HG03060 (cell line): ENCODE measurements around the gene MARCHF10.
"Not testable (repeated sequence)": the region's sequence is repeated elsewhere in the genome, so short reads cannot be mapped to it uniquely, and the experiment has no call there.

Source experiments
- ATAC-seq: cut with Tn5 transposase; IDR thresholded peaks from one replicate; pipeline ENCODE4 v1.9.1; 2021; ENCODE audit warnings: low read depth, moderate number of reproducible peaks; ENCODE audit not compliant: unreplicated experiment

MARCHF10 gene, protein sequence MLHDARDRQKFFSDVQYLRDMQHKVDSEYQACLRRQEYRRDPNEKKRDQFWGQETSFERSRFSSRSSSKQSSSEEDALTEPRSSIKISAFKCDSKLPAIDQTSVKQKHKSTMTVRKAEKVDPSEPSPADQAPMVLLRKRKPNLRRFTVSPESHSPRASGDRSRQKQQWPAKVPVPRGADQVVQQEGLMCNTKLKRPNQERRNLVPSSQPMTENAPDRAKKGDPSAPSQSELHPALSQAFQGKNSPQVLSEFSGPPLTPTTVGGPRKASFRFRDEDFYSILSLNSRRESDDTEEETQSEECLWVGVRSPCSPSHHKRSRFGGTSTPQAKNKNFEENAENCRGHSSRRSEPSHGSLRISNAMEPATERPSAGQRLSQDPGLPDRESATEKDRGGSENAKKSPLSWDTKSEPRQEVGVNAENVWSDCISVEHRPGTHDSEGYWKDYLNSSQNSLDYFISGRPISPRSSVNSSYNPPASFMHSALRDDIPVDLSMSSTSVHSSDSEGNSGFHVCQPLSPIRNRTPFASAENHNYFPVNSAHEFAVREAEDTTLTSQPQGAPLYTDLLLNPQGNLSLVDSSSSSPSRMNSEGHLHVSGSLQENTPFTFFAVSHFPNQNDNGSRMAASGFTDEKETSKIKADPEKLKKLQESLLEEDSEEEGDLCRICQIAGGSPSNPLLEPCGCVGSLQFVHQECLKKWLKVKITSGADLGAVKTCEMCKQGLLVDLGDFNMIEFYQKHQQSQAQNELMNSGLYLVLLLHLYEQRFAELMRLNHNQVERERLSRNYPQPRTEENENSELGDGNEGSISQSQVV

DNA sequence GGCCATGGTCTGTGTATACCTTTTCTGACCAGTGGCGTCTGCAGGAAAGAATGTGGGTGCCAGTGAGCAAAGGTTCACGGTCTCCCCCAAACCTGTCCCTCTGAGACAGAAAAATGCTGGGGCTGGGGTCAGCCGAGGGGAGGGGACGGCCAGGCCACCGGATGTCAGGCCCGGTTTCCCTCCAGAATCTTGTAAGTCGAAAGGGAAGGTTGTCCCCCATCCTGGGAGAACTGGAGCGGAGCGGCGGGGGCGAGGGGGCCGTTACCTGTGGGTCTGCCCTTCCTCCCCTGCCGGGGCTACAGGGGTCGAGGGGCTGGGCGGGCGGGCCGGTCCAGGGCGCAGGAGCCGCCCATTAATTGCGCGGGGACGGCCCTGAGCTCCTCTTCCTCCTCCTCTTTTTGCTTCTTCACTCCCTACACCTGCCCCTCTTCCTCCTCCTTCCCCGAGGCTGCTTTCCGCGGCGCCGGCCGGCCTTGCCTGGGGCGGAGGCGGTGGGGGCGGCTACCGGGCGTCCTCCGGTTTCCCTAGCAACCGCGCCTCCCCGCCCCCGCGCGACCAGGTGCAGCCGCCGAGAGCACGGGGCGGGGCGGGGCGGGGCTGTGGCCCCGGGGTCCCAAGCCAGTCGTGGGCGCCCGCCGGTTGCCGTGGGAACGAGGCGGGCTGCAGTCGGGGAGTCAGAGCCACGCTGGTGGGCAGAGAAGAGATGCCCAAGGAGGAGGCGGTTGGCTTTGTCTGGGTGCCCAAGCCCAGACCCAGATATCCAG, at the start of gene MARCHF10:
TSS of gene MARCHF10 (minus strand) at position 503 of the 764 bp plus-strand sequence. CDS start 6,579 bp downstream, outside the sequence.
- no peak for ATAC-seq

DNA sequence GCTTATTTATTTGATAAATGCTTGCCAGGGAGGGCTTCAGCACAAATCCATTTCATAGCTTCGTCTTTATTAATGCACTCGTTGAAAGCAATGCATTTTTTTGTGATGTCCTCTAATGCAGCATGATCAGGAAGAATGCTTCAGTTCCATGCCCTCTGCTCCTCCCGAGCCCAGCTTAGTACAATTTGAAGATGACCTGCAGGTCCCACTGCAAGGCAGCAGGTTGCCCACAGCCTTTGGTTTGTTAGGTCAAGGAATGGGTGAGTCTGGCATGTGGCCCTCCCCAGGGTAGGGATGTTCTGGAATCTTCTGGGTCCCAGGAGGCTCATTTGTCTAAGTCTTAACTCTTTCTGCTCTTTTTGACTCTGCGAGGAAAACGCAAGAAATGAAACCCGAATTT, 49.4 kb upstream of the MARCHF10 start:
- no peak for ATAC-seq

DNA sequence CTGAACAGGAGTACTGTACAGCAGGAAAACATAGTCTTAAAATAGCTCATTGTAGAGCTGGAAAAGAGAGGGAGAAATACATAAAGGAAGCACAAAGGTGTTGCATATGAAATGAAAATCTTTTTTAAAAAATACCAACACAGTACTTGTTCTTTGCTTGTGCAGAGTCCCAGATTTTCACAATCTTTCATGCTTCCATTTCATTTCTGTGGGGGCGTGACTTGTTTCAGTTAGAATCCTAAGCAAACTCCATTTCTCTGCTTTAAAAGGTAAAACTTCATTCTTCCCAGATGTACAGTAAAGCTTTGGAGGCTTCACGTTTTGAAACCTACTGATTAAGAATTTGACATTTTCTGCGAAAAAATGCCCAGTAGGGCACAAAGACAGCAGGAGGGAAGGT, 48.5 kb upstream of the MARCHF10 start:
- no peak for ATAC-seq

DNA sequence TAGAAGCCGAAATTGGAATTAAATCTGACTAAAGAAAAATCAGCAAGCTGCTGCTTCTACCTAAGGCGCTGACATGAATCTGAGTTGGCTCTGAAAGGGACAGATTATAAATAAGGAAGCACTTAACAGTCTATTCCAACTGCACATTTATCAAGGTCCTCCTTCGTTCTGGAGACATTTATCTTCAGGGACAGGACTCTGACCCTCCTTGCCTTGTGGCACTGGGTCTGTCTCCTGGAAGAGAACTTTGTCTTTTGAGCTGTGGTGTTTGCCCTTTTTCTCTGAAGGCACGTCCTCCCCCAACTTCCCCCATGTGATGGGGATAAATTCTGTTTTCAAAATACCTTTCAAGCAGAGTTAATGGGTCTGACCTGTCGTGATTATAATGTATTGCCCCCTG, 47.0 kb upstream of the MARCHF10 start:
- ATAC-seq: no peak

DNA sequence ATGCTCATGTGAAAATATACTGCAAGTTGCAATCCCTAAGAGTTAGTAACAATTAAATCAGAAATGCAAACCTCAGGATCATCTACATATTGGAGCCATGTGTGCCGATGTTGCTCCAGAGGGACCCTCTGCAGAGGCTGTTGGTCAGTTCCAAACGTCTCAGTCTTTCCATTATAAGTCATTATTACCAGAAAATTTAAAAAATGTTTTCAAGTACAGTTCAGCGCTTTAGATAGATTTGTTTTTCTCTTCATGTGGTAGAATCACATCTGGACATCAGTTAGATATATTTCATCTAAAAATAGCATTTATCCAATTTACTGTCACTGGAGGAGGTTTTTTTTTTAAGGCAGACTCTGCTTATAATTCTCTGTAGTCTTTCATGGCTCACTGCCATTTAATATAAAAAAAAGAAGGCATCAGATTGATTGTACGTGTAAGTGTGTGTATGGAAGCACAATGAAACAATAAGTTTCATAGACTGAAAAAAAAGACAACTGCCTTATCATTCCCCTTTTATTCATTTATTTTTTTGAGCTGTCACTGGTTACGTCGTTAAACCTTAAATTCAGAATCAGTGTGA, 46.1 kb upstream of the MARCHF10 start:
- no peak for ATAC-seq

DNA sequence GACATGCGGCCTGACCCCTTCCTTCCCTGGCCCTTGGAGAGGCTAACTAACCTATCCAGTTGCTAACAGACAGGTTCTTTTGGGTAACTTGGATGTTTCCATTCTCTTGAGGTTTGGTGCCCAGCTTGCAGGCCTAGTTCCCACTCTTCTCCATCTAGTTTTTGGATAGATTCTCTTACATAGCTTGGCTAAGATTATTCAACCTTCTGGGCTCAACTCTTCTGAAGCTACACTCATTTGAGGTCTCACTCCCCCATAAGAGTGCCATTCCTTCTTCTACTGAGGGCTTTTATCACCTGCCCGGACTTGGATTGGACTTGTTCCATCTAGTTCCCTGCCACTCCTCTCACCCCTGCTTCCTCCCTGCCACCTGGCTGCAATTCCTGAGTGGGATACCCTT, 44.1 kb upstream of the MARCHF10 start:
- no peak for ATAC-seq

DNA sequence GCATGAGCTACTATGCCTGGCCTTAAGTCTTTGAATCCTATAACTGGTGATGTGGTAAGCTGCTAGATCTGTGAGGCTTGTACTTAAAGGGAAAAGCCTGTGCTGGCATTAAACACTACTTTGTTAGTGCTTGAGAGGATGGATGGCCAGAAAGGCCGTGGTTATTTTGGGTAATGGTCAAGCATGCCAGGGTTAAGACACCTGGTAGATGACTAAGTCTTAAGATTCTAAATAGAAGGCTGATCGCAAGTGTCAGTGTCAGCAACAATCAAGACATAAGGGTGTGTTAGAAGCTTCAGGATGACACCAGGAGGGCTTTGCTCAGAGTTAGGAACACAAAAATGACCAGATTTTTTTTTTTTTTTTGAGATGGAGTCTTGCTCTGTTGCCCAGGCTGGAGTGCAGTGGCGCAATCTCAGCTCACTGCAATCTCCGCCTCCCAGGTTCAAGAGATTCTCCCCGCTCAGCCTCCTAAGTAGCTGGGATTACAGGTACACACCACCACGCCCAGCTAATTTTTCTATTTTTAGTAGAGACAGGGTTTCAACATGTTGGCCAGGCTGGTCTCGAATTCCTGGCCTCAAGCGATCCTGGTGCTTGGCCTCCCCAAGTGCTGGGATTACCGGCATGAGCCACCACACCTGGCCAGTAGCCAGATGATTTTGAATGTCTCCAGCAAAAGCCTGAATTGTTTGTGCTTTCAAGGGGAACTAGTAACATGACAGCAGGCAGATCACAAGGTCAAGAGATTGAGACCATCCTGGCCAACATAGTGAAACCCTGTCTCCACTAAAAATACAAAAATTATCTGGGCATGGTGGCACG, 41.7 kb upstream of the MARCHF10 start:
- not testable (repeated sequence) for ATAC-seq

DNA sequence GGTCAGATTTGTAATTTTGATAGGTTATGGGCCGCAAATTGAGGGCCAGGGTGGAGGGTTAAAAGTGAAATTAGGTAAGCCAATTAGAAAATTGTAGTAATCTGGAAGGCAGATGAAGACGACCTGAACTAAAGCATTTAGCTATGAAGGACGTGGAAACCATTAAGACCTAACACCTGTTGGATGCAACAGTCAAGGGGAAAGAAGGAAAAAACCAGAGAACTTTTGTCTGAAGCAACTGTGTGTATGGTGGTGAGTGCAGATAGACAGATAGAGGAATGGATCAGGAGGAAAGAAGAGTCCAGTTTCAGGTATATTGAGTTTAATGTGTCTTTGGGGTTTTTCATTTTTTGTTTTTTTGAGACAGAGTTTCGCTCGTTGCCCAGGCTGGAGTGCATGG, 40.2 kb upstream of the MARCHF10 start:
- ATAC-seq: no peak

DNA sequence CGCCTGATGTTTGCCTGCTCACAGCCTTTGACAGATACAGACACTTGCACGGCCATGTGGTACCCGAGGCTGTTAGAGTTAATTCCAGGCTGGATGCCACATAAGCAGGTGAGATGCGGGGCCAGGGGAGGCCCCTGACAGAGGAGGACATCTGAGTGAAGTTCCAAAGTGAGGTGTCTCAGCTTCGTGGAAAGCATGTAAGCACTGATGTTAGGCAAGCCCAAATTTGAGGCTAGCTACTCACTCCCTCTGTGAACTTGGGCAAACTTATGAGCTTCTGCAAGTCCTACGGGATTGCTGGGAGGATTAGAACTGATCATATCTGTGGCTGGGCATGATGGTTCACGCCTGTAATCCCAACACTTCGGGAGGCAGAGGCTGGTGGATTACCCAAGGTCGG, 39.3 kb upstream of the MARCHF10 start:
- ATAC-seq: no peak

DNA sequence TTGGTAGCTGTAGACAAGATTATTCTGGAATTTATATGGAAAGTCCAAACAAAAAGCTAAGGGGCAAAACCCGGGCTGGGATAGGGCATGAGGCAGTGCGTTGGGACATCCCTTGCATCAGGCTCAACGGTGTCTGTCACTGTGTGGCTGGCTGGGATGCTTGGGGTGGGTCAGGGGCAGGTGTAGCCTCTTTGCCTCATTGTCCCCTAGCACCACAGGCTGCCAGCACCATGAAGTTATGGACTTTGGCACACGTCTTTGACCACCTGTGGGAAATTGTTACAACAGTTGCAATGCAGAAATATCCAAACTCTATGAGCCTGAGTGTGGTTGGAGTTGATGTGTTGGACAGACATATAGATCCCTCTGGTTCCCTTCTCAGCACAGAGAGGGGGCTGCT, 32.8 kb upstream of the MARCHF10 start:
- no peak for ATAC-seq

DNA sequence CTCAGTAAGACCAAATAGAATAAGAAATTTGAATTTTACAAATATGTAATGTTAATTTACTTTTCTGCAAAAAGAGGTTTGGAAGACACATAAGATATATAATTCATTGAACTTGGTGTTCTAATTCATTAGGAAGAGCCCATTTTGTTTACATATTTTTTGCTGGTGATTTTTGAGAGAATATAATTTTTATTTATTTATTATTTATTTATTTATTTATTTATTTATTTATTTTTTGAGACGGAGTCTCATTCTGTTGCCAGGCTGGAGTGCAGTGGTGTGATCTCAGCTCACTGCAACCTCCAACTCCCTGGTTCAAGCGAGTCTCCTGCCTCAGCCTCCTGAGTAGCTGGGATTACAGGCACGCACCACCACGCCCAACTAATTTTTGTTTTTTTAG, 25.7 kb upstream of the MARCHF10 start:
- not testable (repeated sequence) for ATAC-seq

DNA sequence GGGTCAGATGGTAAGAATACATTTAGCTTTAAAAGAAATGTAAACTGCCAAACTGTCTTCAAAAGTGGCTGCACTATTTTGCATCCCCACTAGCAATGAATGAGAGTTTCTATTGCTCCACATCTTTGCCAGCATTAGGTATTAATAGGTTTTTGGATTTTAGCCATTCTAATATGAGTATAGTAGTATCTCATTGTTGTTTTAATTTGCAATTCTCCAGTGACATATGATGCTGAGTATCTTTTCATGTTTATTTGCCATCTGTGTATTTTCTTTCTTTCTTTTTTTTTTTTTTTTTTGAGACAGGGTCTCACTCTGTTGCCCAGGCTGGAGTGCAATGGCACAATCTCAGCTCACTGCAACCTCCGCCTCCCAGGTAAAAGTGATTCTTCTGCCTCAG, 24.3 kb upstream of the MARCHF10 start:
- no peak for ATAC-seq

DNA sequence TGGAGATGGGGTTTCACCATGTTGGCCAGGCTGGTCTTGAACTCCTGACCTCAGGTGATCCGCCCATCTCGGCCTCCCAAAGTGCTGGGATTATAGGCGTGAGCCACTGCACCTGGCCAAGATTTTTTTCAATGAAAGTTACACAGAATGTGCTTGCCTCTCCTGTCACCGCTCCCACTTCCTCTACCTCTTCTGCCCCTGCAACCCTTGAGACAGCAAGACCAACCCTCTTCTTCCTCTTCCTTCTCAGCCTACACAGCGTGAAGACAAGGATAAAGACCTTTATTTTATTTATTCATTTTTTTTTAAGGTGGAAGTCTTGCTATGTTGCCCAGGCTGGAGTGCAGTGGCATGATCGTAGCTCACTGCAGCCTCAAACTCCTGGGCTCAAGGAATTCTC, 23.0 kb upstream of the MARCHF10 start:
- not testable (repeated sequence) for ATAC-seq

DNA sequence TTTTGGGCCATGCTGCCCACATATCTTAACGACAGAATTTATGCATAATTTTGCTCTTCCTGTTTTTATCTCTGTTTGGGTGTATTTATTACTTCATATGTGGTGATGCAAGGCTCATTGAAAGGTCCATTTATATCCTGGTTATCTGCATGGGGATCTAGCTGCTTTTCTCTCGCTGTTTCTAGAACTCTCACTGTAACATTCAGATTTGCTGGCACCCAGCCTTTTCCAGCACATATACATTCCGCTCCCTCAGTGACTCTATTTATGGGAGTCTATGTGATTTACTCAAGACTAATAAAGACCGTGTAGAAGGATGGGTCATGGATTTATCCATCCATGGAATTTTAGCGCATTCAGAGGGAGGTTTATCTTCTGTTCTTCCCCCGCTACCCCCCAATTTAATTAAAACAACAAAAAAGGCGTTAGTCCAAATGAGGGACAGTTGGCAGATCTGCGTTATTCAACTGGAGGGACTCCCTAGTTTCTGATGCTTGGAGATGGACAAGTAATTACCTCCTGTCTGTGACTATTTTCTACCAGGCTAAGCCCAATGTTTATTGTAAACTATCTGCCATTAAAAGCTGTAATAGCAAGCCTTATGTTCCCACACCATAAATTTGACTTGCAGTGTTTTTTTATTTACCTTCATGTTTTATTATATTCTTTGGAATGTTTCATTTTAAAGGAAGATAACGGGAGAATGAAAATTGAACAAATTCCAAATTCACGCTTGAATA, 19.8 kb upstream of the MARCHF10 start:
- no peak for ATAC-seq

DNA sequence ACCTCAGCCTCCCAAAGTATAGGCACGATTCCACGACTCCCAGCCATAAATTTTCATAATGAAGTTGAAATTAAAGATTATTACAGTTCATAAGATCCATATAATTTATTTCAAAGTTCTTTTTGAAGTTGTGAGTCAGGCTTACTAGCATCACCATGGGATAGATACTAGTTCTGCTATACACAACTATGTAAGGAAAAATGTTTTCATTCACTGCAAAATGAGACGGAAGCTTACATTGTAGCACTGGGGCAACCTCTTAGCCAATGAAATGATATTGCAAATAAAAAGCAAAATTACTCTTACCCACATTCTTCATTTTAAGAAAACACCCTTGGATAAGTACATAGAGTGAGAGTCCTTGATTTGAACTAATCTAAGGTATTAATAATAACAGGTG, 18.8 kb upstream of the MARCHF10 start:
- no peak for ATAC-seq

DNA sequence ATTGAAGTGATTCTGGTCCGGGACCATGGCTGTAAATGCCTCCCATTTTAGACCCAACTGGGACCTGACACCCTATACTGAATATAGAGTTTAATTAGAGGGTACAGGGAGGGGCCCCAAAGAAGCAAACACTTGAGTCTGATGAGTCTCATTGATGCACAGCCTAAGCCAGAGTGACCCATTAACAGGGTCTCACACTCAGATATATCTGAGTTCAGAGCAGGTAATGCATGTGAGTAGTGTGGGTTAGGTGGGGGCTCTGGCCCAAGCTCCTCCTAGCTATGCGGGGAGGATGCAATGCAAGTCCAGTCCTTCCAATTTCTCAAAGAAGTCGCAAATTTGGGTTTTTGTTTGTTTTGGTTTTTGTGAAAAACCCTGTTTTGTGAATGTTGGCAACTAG, 17.1 kb upstream of the MARCHF10 start:
- no peak for ATAC-seq

DNA sequence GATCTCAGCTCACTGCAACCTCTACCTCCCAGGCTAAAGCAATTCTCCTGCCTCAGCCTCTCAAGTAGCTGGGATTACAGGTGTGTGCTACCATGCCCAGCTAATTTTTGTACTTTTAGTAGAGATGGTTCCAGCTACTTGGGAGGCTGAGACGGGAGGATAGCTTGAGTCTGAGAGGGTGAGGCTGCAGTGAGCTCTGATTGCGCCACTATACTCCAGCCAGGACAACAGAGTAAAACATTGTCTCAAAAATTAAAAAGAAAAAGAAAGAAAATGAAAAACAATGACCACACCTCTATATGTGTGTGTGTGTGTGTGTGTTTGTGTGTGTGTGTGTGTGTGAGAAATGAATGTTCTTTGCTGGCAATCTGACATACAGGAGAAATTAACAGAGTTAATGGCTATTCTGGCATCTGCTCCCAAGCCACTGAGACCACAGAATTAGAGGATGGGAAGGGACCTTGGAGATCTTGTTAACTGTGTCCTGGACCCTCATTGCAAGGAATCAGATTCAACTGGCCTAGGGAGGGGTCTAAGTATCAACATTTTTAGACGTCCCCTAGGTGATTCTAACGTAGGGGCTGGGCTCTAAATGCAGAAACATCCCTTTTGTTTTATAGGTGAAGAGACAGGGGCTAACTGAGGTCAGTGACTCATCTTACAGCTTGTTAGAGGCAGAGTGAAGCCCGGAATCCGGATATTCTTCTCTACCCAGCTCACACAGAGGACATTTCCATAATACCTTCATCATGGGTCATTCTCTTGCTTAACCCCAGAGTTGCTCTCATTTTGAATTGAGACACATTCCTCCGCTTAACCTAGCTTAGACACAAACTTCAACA, 16.4 kb upstream of the MARCHF10 start:
- no peak for ATAC-seq
